ENCODE results near the gene CRYBG3.
A peak's percentile ranks its signal among the peaks of the same experiment; 100 is the strongest.

Gene CRYBG3

DNA sequence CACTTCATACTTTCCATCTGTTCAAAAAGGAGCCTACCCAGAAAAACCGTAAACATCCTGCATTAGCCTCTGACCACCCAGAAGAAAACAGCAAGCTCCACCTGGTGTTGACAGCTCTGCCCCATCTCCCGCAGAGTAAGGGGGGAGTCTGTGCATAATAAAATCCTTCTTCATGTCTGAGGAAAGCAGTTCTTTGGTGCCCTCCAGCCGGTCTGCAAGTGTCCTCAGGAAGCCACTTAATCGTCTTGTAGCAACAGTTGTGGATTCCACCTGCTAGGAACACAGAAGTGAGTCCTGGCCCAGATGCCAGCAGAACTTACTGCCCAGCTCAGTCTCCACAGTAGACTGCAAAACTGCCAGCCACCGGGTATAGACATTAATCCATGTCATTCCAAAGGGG is 127.9 kb downstream of the CRYBG3 start:
- DNase-seq = no peak

DNA sequence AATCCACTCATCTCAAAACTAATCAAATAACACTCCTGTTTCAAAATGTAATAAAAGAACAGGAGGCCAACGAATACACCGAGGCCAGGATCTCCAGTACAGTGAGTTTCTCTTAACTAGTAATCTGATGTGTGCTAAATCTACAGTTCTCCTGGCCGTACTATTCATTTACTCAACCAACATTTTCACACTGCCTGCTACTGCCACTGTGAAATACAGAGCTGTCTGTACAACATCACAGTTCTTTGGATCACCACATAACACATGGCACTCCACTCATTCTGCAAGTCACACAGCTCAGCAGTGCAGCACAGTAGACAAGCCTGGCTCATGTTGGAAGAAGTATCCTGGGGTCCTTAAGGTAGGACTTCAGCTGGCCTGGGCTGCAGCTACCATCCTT is 128.5 kb downstream of the CRYBG3 start:
- DNase-seq = no peak

- no peak for DNase-seq
Measured at GRCh38 chr3:97952280-97952679, 130.5 kb downstream of the CRYBG3 start.

- DNase-seq = no peak
Measured at GRCh38 chr3:97952872-97953271, 131.1 kb downstream of the CRYBG3 start.

- DNase-seq = no peak
Measured at GRCh38 chr3:97954228-97954827, 132.5 kb downstream of the CRYBG3 start.

DNA sequence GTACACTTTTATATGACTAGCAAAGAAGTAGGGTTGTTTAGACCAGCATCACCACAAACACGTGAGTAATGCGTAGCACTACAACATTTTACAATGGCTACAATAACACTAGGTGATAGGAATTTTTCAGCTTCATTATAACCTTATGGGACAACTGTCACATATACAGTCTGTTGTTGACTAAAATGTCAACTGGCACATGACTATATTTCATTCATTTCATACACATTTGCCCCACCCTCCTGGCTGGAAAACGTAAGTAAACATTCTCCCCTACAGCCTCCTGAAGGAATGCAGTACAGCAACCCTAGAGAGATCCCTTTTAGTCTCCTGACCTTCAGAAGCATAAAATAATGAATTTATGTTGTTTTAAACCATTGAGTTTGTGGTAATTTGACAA is 134.2 kb downstream of the CRYBG3 start:
- DNase-seq = no peak

DNA sequence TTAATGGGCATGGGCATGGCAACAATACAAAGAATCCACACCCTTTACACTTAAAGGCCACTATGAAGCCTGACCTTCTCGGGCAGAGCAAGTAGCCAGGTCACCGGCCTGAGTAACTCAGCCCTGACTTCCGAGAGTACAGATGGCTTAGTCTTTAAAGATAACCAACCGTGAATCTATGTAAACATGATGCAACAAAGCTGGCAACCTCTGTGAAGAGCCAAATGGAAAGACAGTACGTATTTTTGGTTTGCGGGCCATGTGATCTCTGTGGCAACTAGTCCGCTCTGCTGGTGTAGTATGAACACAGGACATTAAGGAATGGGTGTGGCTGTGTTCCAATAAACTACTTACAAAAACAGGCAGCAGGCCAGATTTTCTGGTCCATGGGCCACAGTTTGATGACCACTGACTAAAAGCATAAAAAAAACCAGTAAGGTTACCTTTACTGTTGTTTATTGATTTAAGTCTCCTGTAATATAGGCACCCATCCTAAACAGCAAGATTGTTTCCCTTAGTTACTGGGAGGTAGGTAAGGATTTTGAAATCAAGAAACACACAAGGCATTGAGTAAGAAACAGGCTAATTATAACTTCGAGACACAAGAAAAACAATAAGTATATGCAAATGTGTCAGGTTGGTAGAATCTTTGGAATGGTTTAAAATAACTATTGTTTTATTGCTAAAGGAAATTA is 136.0 kb downstream of the CRYBG3 start:
- no peak for DNase-seq

DNA sequence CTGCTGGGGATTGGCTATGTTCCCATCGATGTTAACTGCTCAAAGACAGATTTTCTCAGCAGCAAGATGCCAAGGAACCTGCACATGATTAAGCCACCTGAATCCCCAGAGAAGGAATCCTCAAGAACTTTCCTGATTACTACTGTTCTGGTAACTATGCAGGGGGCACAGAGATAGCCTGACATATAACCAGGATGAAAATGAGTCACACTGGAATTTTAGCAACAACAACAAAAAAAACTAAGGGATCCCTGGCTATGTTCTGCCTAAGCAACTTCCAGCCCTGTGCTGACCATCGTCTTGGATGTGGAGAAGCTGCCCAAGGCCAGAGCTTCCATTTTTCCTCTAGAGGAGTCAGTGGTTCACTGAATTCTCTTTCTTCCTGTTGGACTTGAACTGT is 136.6 kb downstream of the CRYBG3 start:
- DNase-seq = no peak

DNA sequence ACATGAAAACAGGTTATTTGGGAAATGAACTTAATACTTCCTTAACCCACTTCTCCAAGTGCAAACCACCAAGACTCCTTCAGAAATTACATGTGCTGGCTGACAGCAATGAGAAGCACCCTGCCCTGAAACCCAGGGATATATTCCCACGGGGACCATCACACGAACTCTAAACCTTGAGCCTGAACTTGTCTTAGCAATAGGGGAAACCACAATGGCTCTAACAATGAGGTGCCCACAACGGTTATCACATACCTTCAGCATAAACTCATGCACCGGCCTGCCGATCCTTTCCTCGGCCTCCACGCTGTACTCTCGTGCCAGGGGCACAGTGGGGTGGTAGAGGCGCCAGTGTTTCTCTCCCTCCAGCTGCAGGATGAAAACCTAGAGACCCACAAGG is 137.0 kb downstream of the CRYBG3 start:
- DNase-seq = no peak

DNA sequence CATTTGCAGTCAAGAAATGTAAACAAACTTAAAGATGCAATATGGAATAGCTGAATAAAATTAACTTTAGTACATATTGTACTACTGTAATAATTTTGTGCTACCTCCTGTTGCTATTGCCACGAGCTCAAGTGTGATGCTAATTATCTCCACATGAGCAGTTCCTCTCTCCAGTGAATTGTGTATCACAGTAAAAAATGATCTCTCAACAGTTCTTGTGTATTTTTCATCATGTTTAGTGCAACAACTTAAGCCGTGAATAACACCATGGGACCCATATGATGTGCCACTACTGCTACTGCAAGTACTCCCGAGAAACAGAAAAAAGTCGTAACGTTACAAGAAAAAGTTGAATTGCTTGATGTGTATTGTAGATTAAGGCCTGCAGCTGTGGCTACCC is 138.1 kb downstream of the CRYBG3 start:
- no peak for DNase-seq

GRCh38 chr3:97960551-97960950 is 138.7 kb downstream of the CRYBG3 start:
- DNase-seq = no peak

DNA sequence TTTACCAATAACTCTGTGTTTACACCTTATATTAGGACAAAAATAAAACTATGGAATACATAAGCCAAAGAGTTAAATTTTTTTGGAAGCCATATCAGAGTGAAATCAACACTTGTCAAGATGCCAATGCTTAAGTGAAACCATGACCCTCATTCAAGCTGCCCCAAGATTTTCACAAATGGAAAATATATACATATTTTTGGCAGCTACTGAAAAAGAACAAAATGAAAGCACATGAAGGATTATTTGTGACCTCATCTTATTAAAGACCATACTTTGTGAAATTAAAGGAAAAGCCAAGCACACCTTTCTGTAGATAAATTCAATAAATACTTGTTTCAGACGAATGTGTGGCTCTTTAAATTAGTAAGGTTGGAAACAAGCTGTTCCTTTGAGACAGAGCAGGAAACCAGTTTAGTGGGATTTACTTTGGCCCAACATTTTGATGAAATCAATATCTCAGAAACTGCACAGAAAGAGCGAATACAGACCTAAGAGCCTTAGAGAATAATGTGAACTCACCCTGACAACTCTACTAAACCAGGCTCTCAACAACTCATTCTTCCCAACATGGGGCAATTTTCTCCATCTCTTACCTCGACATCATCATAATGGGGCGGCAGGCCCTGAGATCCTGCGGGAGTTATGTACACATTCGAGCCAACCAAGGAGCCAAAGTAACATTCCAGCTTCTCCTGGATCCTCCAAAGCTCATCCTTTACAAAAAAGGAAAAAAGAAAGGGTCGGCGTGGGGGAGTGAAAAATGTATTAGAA is 139.4 kb downstream of the CRYBG3 start:
- no peak for DNase-seq

GRCh38 chr3:97967966-97968365 is 146.2 kb downstream of the CRYBG3 start:
- DNase-seq = no peak

GRCh38 chr3:97968376-97968775 is 146.6 kb downstream of the CRYBG3 start:
- DNase-seq = no peak

GRCh38 chr3:97969541-97969940 is 147.7 kb downstream of the CRYBG3 start:
- no peak for DNase-seq

DNA sequence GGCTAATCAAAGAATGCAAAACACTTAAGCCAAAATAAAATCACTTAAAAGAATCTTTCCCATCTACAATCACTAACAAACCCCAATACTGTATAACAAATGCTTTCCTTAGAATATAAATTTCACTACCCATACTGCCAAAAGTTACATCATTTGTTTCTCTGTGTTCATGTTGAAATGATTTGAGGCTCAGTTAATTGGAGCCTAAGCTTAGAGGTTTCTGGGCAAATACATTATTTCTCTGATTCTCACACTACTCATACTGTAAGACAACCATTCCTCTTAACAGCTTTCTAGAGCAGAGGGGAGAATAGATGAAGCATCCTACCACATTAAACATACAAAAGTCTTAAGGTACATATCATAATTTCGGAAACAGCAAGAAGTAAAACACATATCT is 148.3 kb downstream of the CRYBG3 start:
- no peak for DNase-seq

DNA sequence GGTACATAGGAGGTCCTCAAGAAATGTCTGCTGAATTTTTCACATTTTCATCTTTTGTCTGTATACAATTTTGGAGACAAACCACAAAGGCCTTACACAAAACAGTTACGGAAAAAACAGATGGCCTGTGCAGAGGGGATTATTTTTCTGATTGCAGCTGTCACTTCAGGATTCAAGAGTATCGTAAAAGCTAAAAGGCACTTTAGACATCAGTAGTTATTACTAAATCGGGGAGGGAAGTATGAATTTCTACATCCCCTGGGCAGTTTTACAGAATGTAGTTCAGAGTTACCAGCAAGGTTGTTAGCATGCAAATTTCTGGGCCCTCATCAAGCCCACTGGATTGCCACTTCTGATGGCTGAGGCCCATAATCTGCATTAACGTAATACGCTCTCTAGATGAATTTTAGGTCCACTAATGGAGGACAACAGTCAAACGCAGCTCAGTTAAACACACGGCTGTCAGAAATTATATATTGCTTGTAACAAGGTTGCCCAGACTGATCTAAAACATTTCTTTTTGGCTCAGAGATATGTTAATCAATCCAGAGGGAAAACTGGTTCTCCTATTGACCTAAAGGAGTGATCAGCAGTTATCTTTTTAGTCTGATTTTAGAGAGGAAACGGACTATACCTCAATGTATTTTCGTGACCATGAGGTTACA is 149.3 kb downstream of the CRYBG3 start:
- no peak for DNase-seq

- DNase-seq = peak; percentile 77
Measured at GRCh38 chr3:97971679-97972567, 150.1 kb downstream of the CRYBG3 start, which contains the start of gene RIOX2. Gene RIOX2, minus strand, starts transcription at chr3:97972431. Its CDS starts 4,838 bp downstream, at chr3:97967593.

GRCh38 chr3:97972976-97973375 is 151.2 kb downstream of the CRYBG3 start:
- DNase-seq = no peak

DNA sequence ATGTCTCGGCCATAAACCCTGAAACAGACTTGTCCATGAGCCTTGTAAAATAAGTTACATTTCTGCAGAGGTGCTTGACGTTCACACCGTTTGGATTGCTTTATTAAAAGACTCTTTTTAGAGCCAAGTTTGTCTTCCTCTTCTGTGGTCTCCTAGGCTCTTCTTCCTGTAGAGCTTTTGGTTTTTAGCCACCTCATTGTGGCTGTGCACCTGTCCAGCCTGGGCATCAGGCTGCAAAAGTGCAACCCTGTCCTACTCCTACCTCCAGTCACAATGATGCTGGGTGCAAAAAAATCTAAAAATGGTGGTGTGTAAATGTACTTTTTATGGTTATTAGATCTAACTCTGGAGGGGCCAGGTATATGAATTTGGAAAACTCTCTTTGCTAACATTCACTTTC is 153.2 kb downstream of the CRYBG3 start:
- DNase-seq = no peak

- no peak for DNase-seq
Measured at GRCh38 chr3:97975466-97975865, 153.7 kb downstream of the CRYBG3 start.

DNA sequence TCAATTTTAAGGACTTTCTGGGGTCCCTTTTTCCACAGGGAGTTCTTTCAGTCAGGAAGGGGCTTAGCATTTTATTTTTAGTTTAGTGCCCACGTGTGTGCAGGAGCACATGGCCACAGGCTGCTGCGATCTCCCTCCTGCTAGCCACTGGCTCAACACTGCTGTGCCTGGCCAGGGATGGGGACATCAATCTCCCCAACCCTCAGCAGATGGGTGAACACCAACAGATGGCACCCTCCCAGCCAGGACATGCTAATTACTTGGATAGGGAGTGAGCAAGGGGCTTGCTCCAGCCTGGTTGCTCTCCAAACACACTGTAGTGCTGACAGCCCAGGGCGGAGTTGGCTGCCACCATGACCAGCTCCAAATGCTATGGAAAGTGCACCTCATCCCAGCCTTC is 157.8 kb downstream of the CRYBG3 start:
- DNase-seq = no peak

DNA sequence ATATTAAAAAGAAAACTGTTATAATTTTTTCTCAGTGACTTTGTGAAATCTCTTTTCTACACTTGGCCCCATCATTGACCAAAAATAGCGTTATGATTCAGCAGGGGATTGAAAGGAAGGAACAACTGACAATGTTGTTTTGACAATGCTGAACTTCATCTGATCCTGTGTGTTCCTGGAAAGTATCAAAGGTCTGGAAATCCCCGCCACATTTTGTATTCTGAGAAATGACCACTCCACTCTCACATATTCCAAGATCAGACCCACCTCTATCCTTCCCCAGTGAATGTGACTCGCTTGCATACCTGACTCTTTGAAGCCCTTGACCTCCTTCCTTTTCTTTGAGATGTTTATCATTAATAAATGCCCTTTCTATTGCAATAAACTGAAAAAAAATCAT is 160.1 kb downstream of the CRYBG3 start:
- no peak for DNase-seq
